ENCODE data around the gene ANO5. TPM values are rescaled to one million over a fixed set of nuclear protein-coding genes. Genes with fewer than 3 reads are reported as not detected.

Gene ANO5
- 1.1 to 2.2 TPM (median 1.5 TPM) in 5 replicates for total RNA-seq (2022; extraction: Qiagen RNA extraction)

GRCh38 chr11:22192642-22193347 is at the start of gene ANO5:
Gene ANO5 (plus strand): TSS chr11:22193085. CDS start chr11:22193493, 408 bp downstream.

Other genes with a start within 250 kb of the ANO5 start
- gene SLC17A6, start 145.3 kb downstream of the ANO5 start, total RNA-seq (2022; extraction: Qiagen RNA extraction), result not detected in 5 replicates